ENCODE results near the gene RBM14.
"Not testable (repeated sequence)": the region's sequence is repeated elsewhere in the genome, so short reads cannot be mapped to it uniquely, and the experiment has no call there.

Gene RBM14

GRCh38 chr11:66637557-66638176 lies 21.2 kb downstream of the RBM14 start:
- no peak for DNase-seq (ENCODE audit: low spot score)

GRCh38 chr11:66638177-66639065 lies 22.0 kb downstream of the RBM14 start, which contains the start of gene RBM4:
Gene RBM4, plus strand, starts transcription at chr11:66638703. Its CDS starts 1,009 bp downstream, at chr11:66639712.
- DNase-seq (ENCODE audit: low spot score) = peak; percentile 100

GRCh38 chr11:66639066-66639813 lies 22.8 kb downstream of the RBM14 start:
- DNase-seq (ENCODE audit: low spot score) = peak; percentile 28

- DNase-seq (ENCODE audit: low spot score) = not testable (repeated sequence)
Observed at GRCh38 chr11:66639814-66640340, 23.4 kb downstream of the RBM14 start.

GRCh38 chr11:66641834-66642233 lies 25.4 kb downstream of the RBM14 start:
- no peak for DNase-seq (ENCODE audit: low spot score)

- no peak for DNase-seq (ENCODE audit: low spot score)
Observed at GRCh38 chr11:66643745-66644437, 27.5 kb downstream of the RBM14 start.

GRCh38 chr11:66646828-66647227 lies 30.4 kb downstream of the RBM14 start:
- no peak for DNase-seq (ENCODE audit: low spot score)

- no peak for DNase-seq (ENCODE audit: low spot score)
Observed at GRCh38 chr11:66649903-66650302, 33.5 kb downstream of the RBM14 start.

- DNase-seq (ENCODE audit: low spot score) = no peak
Observed at GRCh38 chr11:66651016-66651415, 34.6 kb downstream of the RBM14 start.

- DNase-seq (ENCODE audit: low spot score) = no peak
Observed at GRCh38 chr11:66652651-66653050, 36.2 kb downstream of the RBM14 start.

GRCh38 chr11:66653123-66653522 lies 36.7 kb downstream of the RBM14 start:
- DNase-seq (ENCODE audit: low spot score) = no peak

GRCh38 chr11:66659763-66660162 lies 43.3 kb downstream of the RBM14 start:
- no peak for DNase-seq (ENCODE audit: low spot score)

- DNase-seq (ENCODE audit: low spot score) = no peak
Observed at GRCh38 chr11:66663741-66664296, 47.4 kb downstream of the RBM14 start.

GRCh38 chr11:66665369-66665768 lies 48.9 kb downstream of the RBM14 start:
- DNase-seq (ENCODE audit: low spot score) = no peak

- no peak for DNase-seq (ENCODE audit: low spot score)
Observed at GRCh38 chr11:66670816-66671215, 54.4 kb downstream of the RBM14 start.

- DNase-seq (ENCODE audit: low spot score) = no peak
Observed at GRCh38 chr11:66674964-66675602, 58.7 kb downstream of the RBM14 start.

- no peak for DNase-seq (ENCODE audit: low spot score)
Observed at GRCh38 chr11:66676282-66676919, 60.0 kb downstream of the RBM14 start.

All from hematopoietic multipotent progenitor cell treated with erythropoietin and hydrocortisone succinate and interleukin-3 and kit ligand, for 15 days (in vitro differentiated cells).